ENCODE results near the gene IGFBP3.

The IGFBP3 gene

DNA sequence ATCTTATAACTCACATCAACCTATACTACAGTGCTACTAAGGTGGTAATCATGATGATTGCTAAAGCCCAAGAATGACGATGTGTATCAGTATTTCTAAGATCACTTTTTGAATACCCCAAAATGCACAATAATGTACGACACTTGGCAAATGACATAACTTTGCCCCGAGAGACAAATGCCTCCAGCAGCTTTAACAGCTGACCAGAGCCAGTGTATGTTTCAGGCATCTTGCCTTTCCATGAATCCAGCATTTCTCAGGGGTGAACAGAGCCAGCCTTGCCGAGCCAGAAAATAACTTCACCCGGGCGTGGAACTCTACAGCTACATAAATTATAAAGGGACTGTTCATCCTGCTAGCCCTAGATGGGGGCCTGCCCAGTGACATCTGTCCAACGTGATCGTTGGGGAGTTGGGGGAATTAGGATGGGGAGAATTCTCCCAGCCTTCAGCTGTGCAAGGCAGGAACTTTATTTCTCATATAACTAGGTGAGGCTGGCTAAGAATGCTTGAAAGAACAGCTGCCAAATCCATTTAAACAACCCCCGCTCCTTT lies 1.8 kb downstream of the IGFBP3 start:
- in situ Hi-C loops (cut with HindIII; ENCODE audit: low pct_unique_long_range_greater_than_20kb, low sequenced_read_pairs), result no loop called here
- TF ChIP-seq JUND (IDR thresholded peaks at IDR 0.05; ENCODE audit: low read depth), result no peak
- DNase-seq (ENCODE audit: low read depth in 1 of 2, low spot score in 1 of 2), result no peak

DNA sequence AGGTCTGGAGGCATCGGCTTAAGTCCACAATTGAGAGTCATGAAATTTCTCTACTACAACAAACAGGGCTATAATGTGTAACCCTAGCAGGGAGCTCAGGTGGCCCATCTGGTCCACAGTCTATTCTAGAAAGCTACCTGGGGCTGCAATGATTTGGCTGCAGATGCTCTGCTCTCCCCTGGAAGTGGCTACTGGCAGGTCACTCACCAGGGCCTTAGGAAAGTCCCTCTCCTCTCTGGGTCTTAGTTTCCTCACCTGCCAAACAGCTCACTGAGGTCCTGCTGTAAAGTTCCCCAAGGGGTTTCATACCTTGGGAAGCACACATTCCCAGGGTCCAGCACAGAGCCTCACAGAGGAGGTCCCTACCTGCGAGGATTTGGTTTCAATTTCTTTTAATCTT lies 2.5 kb downstream of the IGFBP3 start:
- no peak for DNase-seq (ENCODE audit: low read depth in 1 of 2, low spot score in 1 of 2)
- TF ChIP-seq JUND (IDR thresholded peaks at IDR 0.05; ENCODE audit: low read depth), result no peak
- in situ Hi-C loops (cut with HindIII; ENCODE audit: low pct_unique_long_range_greater_than_20kb, low sequenced_read_pairs), result no loop called here

DNA sequence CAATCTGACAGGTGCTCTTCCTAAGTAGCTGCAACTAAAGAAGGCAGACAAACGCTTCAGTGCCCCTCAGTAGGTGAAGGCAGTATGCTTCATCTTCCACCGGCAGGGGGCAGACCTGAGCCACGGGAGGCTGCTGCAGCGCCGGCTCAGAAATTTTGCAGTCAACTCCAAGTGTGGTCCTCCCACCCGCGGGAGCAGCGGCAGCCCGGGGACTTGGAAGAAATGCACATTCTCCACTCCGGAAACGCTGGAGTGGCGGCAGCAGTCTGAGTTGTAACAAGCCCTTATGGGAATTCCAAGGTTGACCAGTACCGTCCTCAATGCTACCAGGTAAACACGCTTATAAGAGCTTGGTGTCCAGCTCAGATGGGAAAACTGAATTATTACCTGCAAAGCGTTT lies 3.4 kb downstream of the IGFBP3 start:
- TF ChIP-seq JUND (IDR thresholded peaks at IDR 0.05; ENCODE audit: low read depth), result no peak
- in situ Hi-C loops (cut with HindIII; ENCODE audit: low pct_unique_long_range_greater_than_20kb, low sequenced_read_pairs), result no loop called here
- peak; percentile 75 to 88 for DNase-seq (ENCODE audit: low read depth in 1 of 2, low spot score in 1 of 2)

DNA sequence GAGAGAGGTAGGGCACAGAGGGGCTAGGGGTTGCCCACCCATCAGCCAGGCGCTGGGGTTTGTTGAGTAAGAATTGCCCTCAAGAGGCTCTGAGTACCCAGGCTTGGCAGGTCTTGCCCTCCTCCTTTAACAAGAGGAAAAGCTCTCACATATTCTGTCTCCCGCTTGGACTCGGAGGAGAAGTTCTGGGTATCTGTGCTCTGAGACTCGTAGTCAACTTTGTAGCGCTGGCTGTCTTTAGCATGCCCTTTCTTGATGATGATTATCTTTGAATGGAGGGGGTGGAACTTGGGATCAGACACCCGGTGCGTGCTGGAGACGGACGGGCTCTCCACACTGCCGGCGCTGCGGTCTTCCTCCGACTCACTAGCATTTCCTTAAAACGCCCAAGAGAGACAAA lies 4.0 kb downstream of the IGFBP3 start:
- in situ Hi-C loops (cut with HindIII; ENCODE audit: low pct_unique_long_range_greater_than_20kb, low sequenced_read_pairs), result no loop called here
- no peak for TF ChIP-seq JUND (IDR thresholded peaks at IDR 0.05; ENCODE audit: low read depth)
- DNase-seq (ENCODE audit: low read depth in 1 of 2, low spot score in 1 of 2), result no peak

DNA sequence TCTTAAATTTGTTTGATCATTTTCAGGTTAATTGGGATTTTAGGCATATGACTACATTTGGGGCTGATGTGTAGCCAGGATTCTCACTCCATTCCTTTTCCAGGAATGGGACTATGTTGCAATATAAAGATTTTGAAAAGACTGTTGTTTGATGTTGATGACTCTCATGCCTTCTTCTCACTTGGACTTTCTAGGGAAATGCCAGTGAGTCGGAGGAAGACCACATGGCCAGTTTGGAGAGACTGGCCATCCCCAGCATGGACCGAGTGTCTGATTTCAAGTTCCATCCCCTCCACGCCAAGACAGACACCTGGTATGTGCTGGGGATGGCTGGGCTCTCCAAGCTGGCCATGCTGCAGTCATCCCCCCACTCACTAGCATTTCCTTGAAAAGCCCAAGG lies 5.5 kb downstream of the IGFBP3 start:
- no peak for DNase-seq (ENCODE audit: low read depth in 1 of 2, low spot score in 1 of 2)
- no peak for TF ChIP-seq JUND (IDR thresholded peaks at IDR 0.05; ENCODE audit: low read depth)
- in situ Hi-C loops (cut with HindIII; ENCODE audit: low pct_unique_long_range_greater_than_20kb, low sequenced_read_pairs), result no loop called here

DNA sequence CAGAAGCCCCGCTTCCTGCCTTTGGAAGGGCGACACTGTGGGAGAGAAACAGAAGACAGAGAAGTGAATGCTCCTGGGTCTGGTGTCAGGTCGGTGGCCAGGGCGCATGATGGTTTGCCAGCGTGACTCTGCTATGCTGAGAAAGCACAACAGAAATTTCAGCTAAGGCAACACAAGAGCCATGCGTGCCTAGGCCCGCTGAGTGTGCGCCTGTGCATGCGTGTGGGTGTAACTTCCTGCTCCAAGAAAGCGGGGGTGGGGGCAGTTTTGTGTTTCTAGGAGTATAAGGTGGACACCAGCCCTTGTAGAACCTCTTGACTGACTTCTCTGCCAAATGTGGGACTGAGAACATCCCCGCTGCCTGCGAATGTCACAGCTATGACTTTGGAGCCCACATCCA lies 6.2 kb downstream of the IGFBP3 start:
- no peak for TF ChIP-seq JUND (IDR thresholded peaks at IDR 0.05; ENCODE audit: low read depth)
- in situ Hi-C loops (cut with HindIII; ENCODE audit: low pct_unique_long_range_greater_than_20kb, low sequenced_read_pairs), result no loop called here
- no peak for DNase-seq (ENCODE audit: low read depth in 1 of 2, low spot score in 1 of 2)

DNA sequence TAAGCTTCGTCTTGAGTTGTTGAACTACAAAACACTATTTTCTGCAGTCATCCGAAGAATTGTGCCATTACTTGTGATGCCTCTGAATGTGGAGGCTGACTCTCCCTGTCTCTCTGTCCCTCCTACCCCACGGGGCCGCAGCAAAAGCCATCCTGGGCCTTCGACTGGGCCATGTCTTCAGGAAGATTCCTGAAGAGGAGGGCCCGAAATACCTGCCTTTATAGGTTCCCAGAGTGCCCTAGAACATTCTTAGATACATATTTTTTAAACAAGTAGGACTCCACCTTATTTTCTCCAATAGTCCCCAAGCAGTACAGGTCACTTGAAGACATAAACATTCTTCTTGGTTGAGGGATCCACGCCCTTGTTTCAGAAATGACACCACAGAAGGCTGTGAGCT lies 8.1 kb downstream of the IGFBP3 start:
- TF ChIP-seq JUND (IDR thresholded peaks at IDR 0.05; ENCODE audit: low read depth), result no peak
- in situ Hi-C loops (cut with HindIII; ENCODE audit: low pct_unique_long_range_greater_than_20kb, low sequenced_read_pairs), result no loop called here
- no peak for DNase-seq (ENCODE audit: low read depth in 1 of 2, low spot score in 1 of 2)

DNA sequence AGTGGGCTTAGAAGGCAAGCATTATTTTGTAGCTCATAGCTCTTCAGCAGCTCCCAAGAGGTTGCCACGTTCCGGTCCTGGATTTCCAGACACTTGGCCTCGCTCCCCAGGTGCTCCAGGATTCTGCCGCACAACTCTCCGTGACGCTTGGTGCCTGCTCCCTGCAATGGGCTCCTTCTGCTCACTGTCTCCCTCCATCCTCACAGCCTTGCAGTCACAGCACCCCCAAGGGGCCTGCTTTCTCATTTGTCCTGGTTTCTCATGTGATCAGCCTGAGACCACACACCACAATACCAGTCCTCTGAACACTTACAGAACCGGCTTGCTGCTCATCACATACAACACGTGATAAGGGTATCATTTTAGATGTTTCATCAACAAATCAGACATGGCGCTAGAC lies 9.8 kb downstream of the IGFBP3 start:
- DNase-seq (ENCODE audit: low read depth in 1 of 2, low spot score in 1 of 2), result no peak
- TF ChIP-seq JUND (IDR thresholded peaks at IDR 0.05; ENCODE audit: low read depth), result no peak
- in situ Hi-C loops (cut with HindIII; ENCODE audit: low pct_unique_long_range_greater_than_20kb, low sequenced_read_pairs), result no loop called here

DNA sequence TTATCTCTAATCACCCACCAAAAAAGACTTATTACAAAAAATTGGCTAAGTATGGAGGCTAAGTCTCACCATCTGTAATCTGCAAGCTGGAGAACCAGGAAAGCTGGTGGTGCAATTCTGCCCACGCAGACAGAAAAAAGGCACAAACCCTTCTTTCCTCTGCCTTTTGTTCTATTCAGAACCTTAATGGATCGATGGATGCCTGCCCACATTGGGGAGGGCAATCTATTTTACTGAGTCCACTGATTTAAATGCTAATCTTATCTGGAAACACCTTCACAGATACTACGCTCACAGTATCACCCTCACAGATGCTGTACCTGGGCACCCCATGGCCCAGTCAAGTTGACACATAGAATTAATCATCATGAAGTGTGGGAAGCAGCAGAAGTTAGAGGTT lies 10.2 kb downstream of the IGFBP3 start:
- in situ Hi-C loops (cut with HindIII; ENCODE audit: low pct_unique_long_range_greater_than_20kb, low sequenced_read_pairs), result no loop called here
- no peak for TF ChIP-seq JUND (IDR thresholded peaks at IDR 0.05; ENCODE audit: low read depth)
- DNase-seq (ENCODE audit: low read depth in 1 of 2, low spot score in 1 of 2), result no peak

DNA sequence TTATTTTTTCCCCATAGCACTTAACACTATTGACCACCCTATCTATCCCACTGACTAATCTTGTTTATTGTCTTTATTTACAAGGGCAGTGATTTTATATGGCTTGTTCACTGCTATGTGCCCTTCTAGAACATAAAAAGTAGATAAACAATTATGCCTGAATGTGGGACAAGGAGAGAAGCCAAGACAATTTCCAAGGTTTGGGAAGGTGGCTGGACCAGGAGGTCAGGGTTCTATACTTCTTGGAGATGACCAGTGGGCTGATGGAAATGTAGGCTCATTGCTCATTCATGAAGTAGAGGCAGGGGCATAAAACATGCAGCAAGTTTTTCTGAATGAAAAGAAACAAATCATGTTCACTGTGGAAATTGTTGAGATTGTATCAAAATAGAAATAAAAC lies 11.5 kb downstream of the IGFBP3 start:
- no peak for TF ChIP-seq JUND (IDR thresholded peaks at IDR 0.05; ENCODE audit: low read depth)
- in situ Hi-C loops (cut with HindIII; ENCODE audit: low pct_unique_long_range_greater_than_20kb, low sequenced_read_pairs), result no loop called here

DNA sequence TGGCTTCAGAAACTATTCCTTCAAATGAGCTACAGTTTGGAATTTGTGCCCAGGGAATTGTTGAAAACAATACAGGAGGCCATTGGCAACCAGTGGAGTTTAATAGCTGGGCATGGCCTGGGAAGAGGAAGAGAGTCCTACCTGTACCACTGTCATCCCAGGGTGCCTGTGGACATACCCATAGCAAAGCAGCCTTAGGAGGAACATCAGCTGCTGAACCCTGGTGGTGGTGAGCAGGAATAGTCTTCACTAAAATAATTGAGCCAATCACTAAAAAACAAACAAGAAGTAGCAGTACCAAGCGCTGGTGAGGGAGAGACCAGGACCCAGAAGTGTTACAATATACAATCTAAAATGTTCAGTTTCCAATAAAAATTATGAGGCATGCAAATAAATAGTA lies 18.3 kb downstream of the IGFBP3 start:
- DNase-seq (ENCODE audit: low read depth in 1 of 2, low spot score in 1 of 2), result no peak
- no peak for TF ChIP-seq JUND (IDR thresholded peaks at IDR 0.05; ENCODE audit: low read depth)
- in situ Hi-C loops (cut with HindIII; ENCODE audit: low pct_unique_long_range_greater_than_20kb, low sequenced_read_pairs), result no loop called here

More for the DNA sequence above, 11.5 kb downstream of the IGFBP3 start:
- no peak for DNase-seq (ENCODE audit: low read depth in 1 of 2, low spot score in 1 of 2)

DNA sequence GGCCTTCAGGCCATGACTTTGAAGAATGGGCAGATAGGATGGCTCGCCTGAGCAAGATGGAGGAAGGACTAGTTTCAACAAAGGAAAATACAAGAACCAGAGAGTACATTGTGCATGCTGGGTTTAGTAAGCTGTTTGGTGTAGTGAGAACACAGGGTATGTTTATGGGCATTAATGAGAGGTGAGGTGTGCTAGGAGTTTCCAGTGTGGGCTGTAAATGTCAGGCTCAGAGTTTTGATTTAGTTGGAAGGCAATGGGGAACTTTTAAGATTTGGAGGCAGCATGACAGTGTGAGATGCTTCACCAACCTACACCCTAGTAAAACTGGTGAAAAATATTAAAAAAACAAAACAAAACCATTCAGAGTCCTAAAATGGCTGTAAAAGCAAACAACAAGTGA lies 19.5 kb downstream of the IGFBP3 start:
- no peak for TF ChIP-seq JUND (IDR thresholded peaks at IDR 0.05; ENCODE audit: low read depth)
- DNase-seq (ENCODE audit: low read depth in 1 of 2, low spot score in 1 of 2), result no peak
- in situ Hi-C loops (cut with HindIII; ENCODE audit: low pct_unique_long_range_greater_than_20kb, low sequenced_read_pairs), result no loop called here

DNA sequence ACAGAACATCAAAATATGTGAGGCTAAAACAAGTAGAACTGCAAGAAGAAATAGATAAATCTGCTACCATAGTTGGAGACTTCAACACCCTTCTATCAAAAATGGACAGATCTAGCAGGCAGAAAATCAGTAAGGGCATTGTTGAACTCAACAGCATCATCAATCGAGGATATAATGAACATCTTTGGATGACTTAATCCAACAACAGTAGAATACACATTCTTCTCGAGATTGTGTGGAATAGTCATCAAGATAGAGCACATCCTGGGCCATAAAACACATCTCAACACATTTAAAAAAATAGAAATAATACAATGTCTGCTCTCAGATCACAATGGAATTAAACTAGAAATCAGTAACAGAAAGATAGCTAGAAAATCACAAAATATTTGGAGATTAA lies 22.9 kb downstream of the IGFBP3 start:
- in situ Hi-C loops (cut with HindIII; ENCODE audit: low pct_unique_long_range_greater_than_20kb, low sequenced_read_pairs), result no loop called here
- DNase-seq (ENCODE audit: low read depth in 1 of 2, low spot score in 1 of 2), result no peak
- no peak for TF ChIP-seq JUND (IDR thresholded peaks at IDR 0.05; ENCODE audit: low read depth)

DNA sequence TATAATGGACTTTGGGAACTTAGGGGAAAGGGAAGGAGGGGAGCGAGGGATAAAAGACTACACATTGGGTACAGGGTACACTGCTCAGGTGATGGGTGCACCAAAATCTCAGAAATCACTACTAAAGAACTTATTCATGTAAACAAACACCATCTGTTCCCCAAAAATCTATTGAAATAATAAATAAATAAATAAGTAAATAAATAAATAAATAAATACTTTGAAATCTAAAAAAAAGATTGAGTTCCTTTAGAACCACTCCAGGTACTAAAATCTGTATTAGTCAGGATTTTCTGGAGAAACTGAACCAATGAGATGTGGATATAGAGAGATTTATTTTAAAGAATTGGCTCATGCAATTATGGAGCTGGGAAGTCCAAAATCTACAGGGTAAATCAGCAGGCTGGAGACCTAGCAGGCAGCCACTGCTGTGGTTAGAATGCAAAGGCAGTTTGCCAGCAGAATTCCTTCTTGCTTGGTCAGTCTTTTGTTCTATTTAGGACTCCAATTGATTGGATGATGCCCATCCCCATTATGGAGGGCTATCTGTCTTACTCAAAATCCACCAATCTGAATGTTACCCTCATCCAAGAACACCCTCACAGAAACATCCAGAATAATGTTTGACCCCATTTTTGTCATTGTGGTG lies 23.9 kb downstream of the IGFBP3 start:
- TF ChIP-seq JUND (IDR thresholded peaks at IDR 0.05; ENCODE audit: low read depth), result no peak
- in situ Hi-C loops (cut with HindIII; ENCODE audit: low pct_unique_long_range_greater_than_20kb, low sequenced_read_pairs), result no loop called here
- DNase-seq (ENCODE audit: low read depth in 1 of 2, low spot score in 1 of 2), result no peak

All from T47D (cell line).